ENCODE measurements around the gene FLT3. TPM values are rescaled to one million over a fixed set of nuclear protein-coding genes. Genes with fewer than 3 reads are reported as not detected.

The FLT3 gene
- total and polyA plus RNA-seq, 8 donors = 0.21 to 1.9 (median 0.50) TPM

GRCh38 chr13:27970382-27971235 is 129.8 kb downstream of the FLT3 start:
- H3K4me1 ChIP-seq = peaks cover 0 to 26% of the 10 kb centered on the region in 2 donors
- H3K36me3 ChIP-seq = no peaks in the 10 kb centered on the region
- DNase-seq = no peak
- intact Hi-C loops (cut with DNase I) = no loop called here
- H3K27me3 ChIP-seq = peaks cover 96 to 100% of the 10 kb centered on the region in 2 donors
- no peak overlapping the region for H3K4me3 ChIP-seq
- H3K27ac ChIP-seq = no peak overlapping the region
- TF ChIP-seq CTCF (IDR thresholded peaks at IDR 0.05) = no peak
- no peak for ATAC-seq
- no peaks in the 10 kb centered on the region for H3K9me3 ChIP-seq

DNA sequence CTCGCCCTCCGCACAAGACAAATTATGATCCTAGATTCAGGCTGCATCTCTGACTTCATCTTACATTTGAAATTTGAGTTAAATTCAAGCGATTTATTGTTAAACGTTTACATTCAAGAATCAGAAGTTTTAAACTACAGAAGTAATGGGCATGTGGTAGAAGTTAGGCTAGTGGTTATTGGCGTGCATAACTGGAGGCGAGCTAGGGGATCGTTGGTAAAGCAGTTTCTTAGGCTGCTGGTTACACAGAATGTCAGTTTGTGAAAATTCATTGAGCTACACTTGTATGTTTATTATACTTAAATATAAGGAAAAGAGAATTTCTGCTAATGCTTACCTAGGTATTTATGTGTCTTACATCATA is 130.5 kb downstream of the FLT3 start:
- TF ChIP-seq CTCF (IDR thresholded peaks at IDR 0.05) = no peak
- ATAC-seq = no peak
- no peak overlapping the region for H3K27ac ChIP-seq
- DNase-seq = no peak
- intact Hi-C loops (cut with DNase I) = no loop called here
- H3K9me3 ChIP-seq = no peaks in the 10 kb centered on the region
- no peak overlapping the region for H3K4me3 ChIP-seq
- H3K4me1 ChIP-seq = peaks cover 0 to 26% of the 10 kb centered on the region in 2 donors
- peaks cover 96 to 100% of the 10 kb centered on the region in 2 donors for H3K27me3 ChIP-seq
- no peaks in the 10 kb centered on the region for H3K36me3 ChIP-seq

DNA sequence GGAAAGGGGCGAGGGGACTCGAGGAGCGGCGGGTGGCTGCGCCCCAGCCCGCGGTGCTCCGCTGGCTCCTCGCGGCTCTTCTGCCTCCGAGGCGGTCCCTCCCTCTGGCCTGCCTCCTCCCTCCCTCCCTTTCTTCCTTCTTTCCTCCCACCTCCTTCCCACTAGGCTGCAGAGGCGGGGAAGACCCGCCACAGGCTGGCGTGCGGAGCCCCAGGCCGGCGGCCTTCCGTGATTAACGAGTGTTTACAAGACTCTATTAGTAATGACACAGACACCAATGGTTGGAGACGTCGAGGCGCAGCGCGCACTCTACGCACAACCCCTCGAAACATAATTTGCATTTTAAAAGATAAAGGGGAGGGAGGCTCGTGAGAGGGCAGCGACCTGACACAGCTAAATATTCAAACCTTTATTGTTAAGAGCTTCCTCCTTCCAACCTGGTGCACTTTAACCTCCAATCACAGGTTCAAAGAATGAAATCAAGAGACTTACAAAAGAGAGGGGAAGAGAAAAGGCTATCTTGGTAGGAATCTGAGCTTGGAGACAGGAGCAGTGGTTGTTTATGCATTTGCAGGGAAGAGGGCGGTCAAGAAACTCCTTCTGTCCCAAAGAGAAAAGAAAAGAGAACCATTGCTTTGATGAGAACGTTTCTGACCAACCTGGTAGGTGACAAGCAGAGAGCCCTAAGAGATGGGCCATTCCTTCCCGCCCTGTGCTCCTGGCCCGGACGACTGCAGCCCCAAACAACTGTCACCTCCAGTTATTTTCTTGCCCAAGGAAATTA is 131.1 kb downstream of the FLT3 start, which contains the start of gene CDX2:
TSS of gene CDX2 (minus strand) at position 234 of the 784 bp plus-strand sequence. CDS start 309 bp downstream, outside the sequence.
- H3K4me1 ChIP-seq = peaks cover 0 to 26% of the 10 kb centered on the region in 2 donors
- no peak for TF ChIP-seq CTCF (IDR thresholded peaks at IDR 0.05)
- intact Hi-C loops (cut with DNase I) = no loop called here
- H3K27ac ChIP-seq = no peak within 1 kb of the TSS
- no peak within 1 kb of the TSS for H3K4me3 ChIP-seq
- DNase-seq = no peak
- no peaks in the 10 kb centered on the region for H3K36me3 ChIP-seq
- H3K27me3 ChIP-seq = peaks cover 96 to 100% of the 10 kb centered on the region in 2 donors
- no peak for ATAC-seq
- no peaks in the 10 kb centered on the region for H3K9me3 ChIP-seq

GRCh38 chr13:27968316-27969081 is 131.9 kb downstream of the FLT3 start:
- DNase-seq (no peak), ATAC-seq (no peak)
- Histone ChIP-seq H3K27ac (no peak overlapping the region), H3K4me3 (no peak overlapping the region), H3K4me1 (peaks cover 0 to 26% of the 10 kb centered on the region in 2 donors), H3K27me3 (peaks cover 97 to 100% of the 10 kb centered on the region in 2 donors), H3K9me3 (no peaks in the 10 kb centered on the region), H3K36me3 (no peaks in the 10 kb centered on the region)
- intact Hi-C loops (cut with DNase I) = no loop called here
- no peak for TF ChIP-seq CTCF (IDR thresholded peaks at IDR 0.05)
